RPMI7951 (cell line): Measurements from ENCODE around the gene DNAI7. TPM values are rescaled to one million over a fixed set of nuclear protein-coding genes. Genes with fewer than 3 reads are reported as not detected.

Experiments
- total RNA-seq: library from RNA; depleted of rRNA; stranded (reverse); fragments of >200 nt; shearing (Covaris generic); gene quantifications from 2 replicates; pipeline ENCODE4 v1.2.3, GENCODE V29; 2014; rRNA removed

The DNAI7 gene
- total RNA-seq, 1 experiment from 2014 or later = 0.12 TPM

Other genes with a start within 250 kb of the DNAI7 start
- gene BCAT1, start 246.1 kb downstream of the DNAI7 start, total RNA-seq = 85.7 and 108 TPM in 2 replicates
- 25.8 and 33.6 TPM in 2 replicates for gene ETFRF1, start 77 bp upstream of the DNAI7 start, total RNA-seq
- gene KRAS, start 55.8 kb upstream of the DNAI7 start, total RNA-seq = 7.4 and 8.9 TPM in 2 replicates